ELR (cell line): ENCODE data around the gene ARHGEF10L.
A peak's percentile ranks its signal among the peaks of the same experiment; 100 is the strongest.

Experiments used
- DNase-seq: peaks from one replicate; pipeline ENCODE4 v3.0.0-alpha.2; 2015; ENCODE audit warnings: low read depth

The ARHGEF10L gene

DNA sequence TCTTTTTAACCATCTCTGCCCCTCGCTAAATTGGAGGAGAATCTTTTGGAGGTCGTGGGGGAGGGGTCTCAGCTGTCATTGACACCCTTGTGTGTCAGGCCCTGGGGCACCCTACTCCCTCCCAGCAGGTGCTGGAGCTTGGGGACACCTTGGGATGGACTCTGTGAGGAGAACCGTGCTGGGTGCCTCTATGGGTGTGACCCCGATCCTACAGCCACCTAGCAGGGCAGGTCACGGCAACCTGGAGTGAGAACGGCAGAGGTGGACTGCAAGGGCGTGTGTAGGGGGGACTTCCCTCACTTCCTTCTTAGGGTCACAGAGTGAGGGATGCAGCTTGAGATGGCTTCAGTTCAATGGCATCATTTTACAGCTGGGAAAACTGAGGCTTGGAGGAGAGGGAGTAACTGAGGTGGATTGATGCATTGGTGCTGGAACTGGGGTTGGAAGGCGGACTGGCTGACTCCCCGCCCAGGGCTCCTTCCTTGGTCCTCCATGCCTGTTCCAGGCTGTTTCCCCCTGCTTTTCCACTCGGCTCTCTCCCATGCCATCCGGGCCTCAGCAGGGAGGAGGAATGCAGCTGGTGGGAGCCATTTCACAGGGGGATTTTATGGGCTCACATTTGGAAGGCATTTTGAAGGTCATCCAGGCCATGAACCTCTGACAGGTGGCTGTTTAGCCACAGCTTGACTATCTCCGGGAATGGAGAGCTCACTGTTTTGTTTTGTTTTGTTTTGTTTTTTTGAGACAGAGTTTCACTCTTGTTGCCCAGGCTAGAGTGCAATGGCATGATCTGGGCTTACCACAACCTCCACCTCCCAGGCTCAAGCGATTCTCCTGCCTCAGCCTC is 18.8 kb upstream of the ARHGEF10L start:
- no peak for DNase-seq

- no peak for DNase-seq
Observed at GRCh38 chr1:17521946-17522612, 17.4 kb upstream of the ARHGEF10L start.

DNA sequence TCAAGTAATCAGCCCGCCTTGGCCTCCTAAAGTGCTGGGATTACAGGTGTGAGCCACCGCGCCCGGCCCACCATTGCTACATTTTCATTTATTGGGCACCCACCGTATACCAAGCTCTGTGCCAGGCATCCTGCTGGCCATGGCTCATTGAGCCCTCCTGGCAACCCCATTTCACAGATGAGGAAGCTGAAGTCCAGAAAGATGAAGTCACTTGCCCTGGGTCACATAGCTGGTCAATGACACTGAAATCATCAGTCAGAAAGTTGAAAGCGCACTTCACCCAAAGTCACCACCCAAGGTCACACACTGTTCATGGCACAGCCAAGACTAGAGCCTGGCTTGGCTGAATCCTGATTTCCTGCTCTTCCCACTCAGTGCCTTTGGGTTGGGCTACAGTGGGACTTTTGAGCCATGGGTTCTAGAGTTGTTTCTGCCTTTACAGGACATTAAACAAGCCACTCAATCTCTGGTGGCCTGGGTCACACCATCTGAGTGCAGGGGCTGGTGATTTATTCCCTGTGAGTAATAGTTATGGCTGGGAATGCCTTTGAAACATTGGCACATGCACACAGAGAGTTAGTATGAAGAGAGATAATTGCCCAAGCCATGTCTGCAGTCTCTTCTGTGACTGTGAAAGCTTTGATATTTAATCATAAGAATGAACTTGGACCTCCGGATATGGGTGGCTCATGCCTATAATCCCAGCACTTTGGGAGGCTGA is 16.0 kb upstream of the ARHGEF10L start:
- DNase-seq, result no peak

- no peak for DNase-seq
Observed at GRCh38 chr1:17524645-17525044, 14.9 kb upstream of the ARHGEF10L start.

DNA sequence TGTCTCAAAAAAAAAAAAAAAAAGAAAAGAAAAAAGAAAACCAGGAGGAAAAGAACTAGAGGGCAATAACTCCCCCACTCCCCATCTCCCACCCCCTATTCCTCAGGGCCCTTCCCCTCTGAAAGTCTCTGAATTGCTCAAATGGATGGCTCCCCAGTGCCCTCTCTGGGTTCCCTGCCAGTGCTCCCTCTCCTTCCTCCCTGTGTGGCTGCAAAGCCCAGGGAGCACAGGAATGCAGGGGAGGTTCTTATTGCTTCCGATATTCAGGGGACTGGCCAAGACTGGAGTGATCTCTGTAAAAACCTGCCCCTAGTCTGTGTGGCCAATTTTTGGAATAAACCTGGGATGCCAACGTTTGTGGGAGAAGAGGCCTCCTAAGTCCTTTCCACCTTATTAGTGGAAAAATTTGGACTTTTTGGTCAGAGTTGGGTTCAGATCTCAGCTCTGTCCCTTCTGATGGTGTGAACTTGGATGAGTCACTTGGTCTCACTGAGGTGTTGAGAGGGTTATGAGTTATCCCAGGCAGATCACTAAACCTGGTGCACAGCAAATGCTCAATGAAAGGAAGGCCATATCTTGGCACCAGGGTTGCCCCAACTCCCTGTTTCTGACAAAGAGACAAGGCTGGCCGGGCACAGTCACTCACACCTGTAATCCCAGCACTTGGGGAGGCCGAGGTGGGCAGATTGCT is 13.4 kb upstream of the ARHGEF10L start:
- no peak for DNase-seq

DNA sequence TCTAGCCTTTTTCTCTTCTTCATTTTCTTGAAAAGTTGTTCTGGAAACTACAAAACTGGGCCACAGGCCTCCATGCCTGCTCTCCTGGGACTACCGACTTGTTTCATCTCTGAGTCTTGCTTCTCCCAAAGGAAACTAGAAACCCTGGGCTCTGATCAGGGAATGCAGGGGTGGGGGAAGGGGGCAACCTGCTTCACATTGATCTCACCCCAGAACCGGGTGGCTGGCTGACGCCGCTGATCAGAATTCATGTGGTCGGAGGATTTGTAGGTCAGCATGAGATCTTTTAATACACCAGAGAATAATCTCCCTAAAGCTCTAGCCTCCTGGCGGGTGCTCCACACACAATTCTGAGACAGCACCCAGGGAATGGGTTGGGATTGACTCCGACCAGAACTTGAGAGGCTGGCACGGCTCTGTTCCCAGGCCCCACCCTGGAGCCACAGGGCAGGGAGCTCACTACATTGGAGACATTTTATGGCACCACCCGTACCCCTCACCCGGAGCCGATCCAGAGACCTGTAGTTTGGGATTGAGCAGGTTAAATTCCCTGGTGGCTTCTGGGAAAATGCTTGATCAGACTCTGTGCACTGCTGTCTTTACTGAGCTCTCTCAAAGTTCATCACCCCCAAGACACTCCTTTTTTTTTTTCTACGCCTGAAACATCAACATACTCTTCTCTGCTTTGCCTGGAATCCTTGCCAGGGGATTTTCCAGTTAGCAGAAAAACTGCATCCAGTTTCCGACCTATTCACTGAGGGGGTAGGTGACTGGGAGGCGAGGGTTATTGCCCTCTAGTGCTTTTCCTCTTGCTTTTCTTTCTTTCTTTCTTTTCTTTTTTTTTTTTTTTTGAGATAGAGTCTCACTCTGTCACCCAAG is 12.2 kb upstream of the ARHGEF10L start:
- no peak for DNase-seq

GRCh38 chr1:17529381-17529780 is 10.1 kb upstream of the ARHGEF10L start:
- DNase-seq, result no peak

GRCh38 chr1:17531343-17531681 is 8.2 kb upstream of the ARHGEF10L start:
- no peak for DNase-seq

- no peak for DNase-seq
Observed at GRCh38 chr1:17531682-17532487, 7.6 kb upstream of the ARHGEF10L start.

DNA sequence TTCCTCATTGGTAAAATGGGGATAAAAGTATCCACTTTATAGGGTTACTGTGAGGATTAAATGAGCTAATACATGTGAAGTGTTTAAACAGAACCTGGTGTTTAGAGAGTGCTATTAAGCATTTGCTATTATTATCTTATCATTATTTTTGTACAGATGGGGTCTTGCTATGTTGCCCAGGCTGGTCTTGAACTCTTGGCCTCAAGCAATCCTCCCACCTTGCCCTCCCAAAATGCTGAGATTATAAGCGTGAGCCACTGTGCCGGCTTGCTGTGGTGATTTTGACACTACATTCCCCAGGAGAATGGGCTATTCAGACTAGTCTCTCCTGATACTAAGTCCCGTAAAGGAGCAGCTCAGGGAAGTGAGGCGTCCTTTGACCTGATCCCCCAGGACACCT is 6.3 kb upstream of the ARHGEF10L start:
- DNase-seq, result no peak

DNA sequence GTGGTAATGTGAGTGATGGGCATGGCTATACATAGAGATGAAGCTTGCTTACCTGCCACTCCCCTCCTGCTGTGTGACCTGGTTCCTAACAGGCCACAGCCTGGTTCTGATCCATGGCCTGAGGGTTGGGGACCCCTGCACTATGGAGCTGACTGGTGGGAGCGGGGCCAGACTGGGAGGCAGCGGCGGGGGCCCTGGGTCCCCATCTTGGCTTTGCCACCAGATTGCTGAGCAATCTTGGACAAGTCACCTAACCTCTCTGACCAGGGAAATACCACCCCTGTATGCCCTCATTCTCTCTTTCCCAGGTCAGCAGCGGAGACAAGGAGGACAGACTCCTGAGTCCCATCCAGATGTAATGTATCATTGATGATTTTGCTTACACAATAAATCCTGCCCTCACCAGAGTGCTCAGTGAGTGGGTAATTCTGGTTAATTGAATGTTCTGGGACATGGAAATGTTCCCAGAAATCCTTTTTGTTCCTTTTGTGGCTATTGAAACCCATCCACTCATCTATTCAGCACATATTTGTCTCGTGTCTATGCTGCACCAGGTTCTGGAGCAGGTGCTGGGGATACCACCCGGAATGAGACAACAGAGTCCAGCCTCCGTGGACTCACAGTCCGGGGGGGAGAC is 4.1 kb upstream of the ARHGEF10L start:
- no peak for DNase-seq

GRCh38 chr1:17538010-17538409 is 1.5 kb upstream of the ARHGEF10L start:
- DNase-seq, result no peak

- peak; percentile 45 for DNase-seq
Observed at GRCh38 chr1:17538428-17539117, 925 bp upstream of the ARHGEF10L start.

GRCh38 chr1:17539118-17539476 is 401 bp upstream of the ARHGEF10L start:
- no peak for DNase-seq

GRCh38 chr1:17540255-17541001 is 930 bp downstream of the ARHGEF10L start:
- DNase-seq, result peak; percentile 45

DNA sequence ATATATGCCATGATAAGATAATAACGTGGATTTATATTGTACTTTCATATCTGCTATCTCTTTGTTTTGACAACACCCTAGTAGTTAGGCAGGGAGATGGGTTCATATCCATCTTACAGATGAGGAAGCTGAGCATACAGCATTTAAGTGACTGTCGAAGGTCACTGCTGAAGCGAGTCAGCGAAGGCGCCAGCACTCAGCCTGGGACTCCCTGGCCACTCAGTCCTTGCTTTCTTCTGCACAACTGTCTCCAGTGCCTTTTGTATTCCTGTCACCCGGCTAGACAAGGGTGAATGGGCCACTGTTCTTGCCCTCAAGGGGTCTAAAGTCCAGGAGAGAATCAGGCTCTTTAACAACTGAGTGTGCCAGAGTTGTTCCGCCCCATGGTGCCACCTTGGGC is 3.1 kb downstream of the ARHGEF10L start:
- DNase-seq, result no peak

GRCh38 chr1:17544776-17545350 is 5.4 kb downstream of the ARHGEF10L start:
- DNase-seq, result no peak

GRCh38 chr1:17545356-17545755 is 5.9 kb downstream of the ARHGEF10L start:
- peak; percentile 71 for DNase-seq
